B cell (primary cell): ENCODE data around the gene TMF1. TPM values are rescaled to one million over a fixed set of nuclear protein-coding genes. Genes with fewer than 3 reads are reported as not detected.

Experiments
- ATAC-seq: fragments of 200-7000 bp; cut with Tn5 transposase; one replicate; pipeline ENCODE4 v1.10.0; 2021; ENCODE audit warnings: low read depth, mild to moderate bottlenecking, moderate number of reproducible peaks, moderate library complexity
- CTCF ChIA-PET: fragments of 350-600 bp; sonication (Branson Sonifier 250); formaldehyde crosslinking; loops from one replicate; lab custom pipeline; 2021; ENCODE audit warnings: antibody characterized with exemption, inconsistent platforms; lab: Charles Lee
- POLR2A ChIA-PET: fragments of 350-600 bp; sonication (Branson Sonifier 250); formaldehyde crosslinking; loops from one replicate; lab custom pipeline; 2021; ENCODE audit warnings: antibody characterized with exemption; lab: Charles Lee
- DNase-seq: peaks from one replicate; pipeline ENCODE4 v3.0.0; 2013
- H2AFZ ChIP-seq: 2 replicates; pipeline ENCODE4 v1.6.1; 2012; ENCODE audit warnings: mild to moderate bottlenecking, low read depth, low read length; ENCODE audit not compliant: insufficient read depth, poor library complexity, severe bottlenecking
- H3K27ac ChIP-seq, 2 donors: 1 replicate in 1 of 2; 2 replicates in 1 of 2; pipeline ENCODE4 v1.5.1; 2012 to 2013; ENCODE audit warnings: low read length in 2 of 2, mild to moderate bottlenecking in 2 of 2, moderate library complexity in 1 of 2
- H3K27me3 ChIP-seq, 4 experiments: fragments of 200-600 bp in 1 of 4; sonication (generic) in 1 of 4; replicated peaks in 1 of 4; 1 replicate in 2 of 4; 2 replicates in 2 of 4; pipeline versions ENCODE4 v1.6.1 to v1.7.0; 2013 to 2016; ENCODE audit warnings: low read length in 3 of 4, mild to moderate bottlenecking in 2 of 4, mixed read lengths in 1 of 4, moderate library complexity in 1 of 4; ENCODE audit not compliant: insufficient read depth in 4 of 4, control insufficient read depth in 3 of 4; ENCODE audit errors: control extremely low read depth in 1 of 4
- H3K36me3 ChIP-seq, 2 experiments: replicated peaks in 1 of 2; 1 replicate in 1 of 2; 2 replicates in 1 of 2; pipeline versions ENCODE4 v1.6.1 to v1.7.1; 2013; ENCODE audit warnings: low read length in 1 of 2; ENCODE audit not compliant: insufficient read depth in 2 of 2, control insufficient read depth in 1 of 2; ENCODE audit errors: control extremely low read depth in 1 of 2, extremely low read depth in 1 of 2
- H3K4me1 ChIP-seq, 2 donors: fragments of 200-600 bp in 1 of 2; sonication (generic) in 1 of 2; 1 replicate in 1 of 2; 2 replicates in 1 of 2; pipeline versions ENCODE4 v1.5.1 to v1.6.1; 2013 to 2017; ENCODE audit warnings: low read length in 2 of 2; ENCODE audit not compliant: control insufficient read depth in 2 of 2, insufficient read depth in 2 of 2
- H3K4me2 ChIP-seq: replicated peaks from 2 replicates; pipeline ENCODE3; 2012; ENCODE audit warnings: mild to moderate bottlenecking, low read depth, low read length; ENCODE audit not compliant: poor library complexity, severe bottlenecking
- H3K4me3 ChIP-seq, 5 experiments: fragments of 200-600 bp in 1 of 5; sonication (generic) in 1 of 5; 1 replicate in 3 of 5; 2 replicates in 2 of 5; pipeline versions ENCODE4 v1.5.1 to v1.7.0; 2011 to 2016; ENCODE audit warnings: low read length in 4 of 5, mild to moderate bottlenecking in 4 of 5, low read depth in 2 of 5, control low read depth in 1 of 5, moderate library complexity in 1 of 5; ENCODE audit not compliant: insufficient read depth in 1 of 5; ENCODE audit errors: control extremely low read depth in 1 of 5, extremely low read depth in 1 of 5
- H3K79me2 ChIP-seq: fragments of 200-600 bp; sonication (generic); one replicate; pipeline ENCODE4 v1.6.0; 2016; ENCODE audit warnings: low read length; ENCODE audit not compliant: control insufficient read depth, insufficient read depth
- H3K9ac ChIP-seq: fragments of 200-600 bp; sonication (generic); 2 replicates; pipeline ENCODE4 v1.6.1; 2017; ENCODE audit warnings: mild to moderate bottlenecking, low read length, moderate library complexity
- H3K9me3 ChIP-seq, 3 donors: one replicate each; pipeline versions ENCODE4 v1.6.1 to v1.7.1; 2013; ENCODE audit warnings: low read length in 2 of 3; ENCODE audit not compliant: control insufficient read depth in 2 of 3, insufficient read depth in 1 of 3; ENCODE audit errors: control extremely low read depth in 1 of 3
- H4K20me1 ChIP-seq: 2 replicates; pipeline ENCODE4 v1.6.0; 2012; ENCODE audit warnings: mild to moderate bottlenecking, low read length; ENCODE audit not compliant: insufficient read depth, control insufficient read depth, poor library complexity, severe bottlenecking
- H3K27ac Mint-ChIP-seq: one replicate; pipeline ENCODE4 v1.8.0; 2021; ENCODE audit warnings: mixed read lengths
- H3K27me3 Mint-ChIP-seq: one replicate; pipeline ENCODE4 v1.8.0; 2021; ENCODE audit warnings: mixed read lengths
- H3K4me1 Mint-ChIP-seq: one replicate; pipeline ENCODE4 v1.8.0; 2021; ENCODE audit warnings: mixed read lengths
- H3K4me3 Mint-ChIP-seq: one replicate; pipeline ENCODE4 v1.8.0; 2021; ENCODE audit warnings: mixed read lengths
- H3K9me3 Mint-ChIP-seq: one replicate; pipeline ENCODE4 v1.8.0; 2022; ENCODE audit warnings: mixed read lengths; ENCODE audit not compliant: insufficient read depth
- CTCF ChIP-seq: fragments of 200-600 bp; IDR thresholded peaks from one replicate; pipeline ENCODE4 v1.8.0; 2022; ENCODE audit warnings: antibody characterized with exemption, mild to moderate bottlenecking
- EZH2 ChIP-seq: IDR thresholded peaks from 2 replicates; pipeline ENCODE4 v1.6.1; 2012; ENCODE audit warnings: borderline replicate concordance, low read depth, mild to moderate bottlenecking, moderate library complexity, low read length; ENCODE audit not compliant: insufficient read depth, poor library complexity, severe bottlenecking
- WGBS: methylation state at CpG from one replicate; pipeline ENCODE4 v1.1.5; 2013; ENCODE audit warnings: missing lambda C conversion rate; ENCODE audit not compliant: insufficient coverage; 5-methylcytosine and 5-hydroxymethylcytosine counted together
- intact Hi-C: fragments of 100-400 bp; cut with micrococcal nuclease; formaldehyde crosslinking; loops from one replicate; pipeline ENCODE4 v1.10.0; 2022
- polyA plus RNA-seq: library from polyadenylated mRNA; depleted of rRNA; stranded (reverse); fragments of >200 nt; gene quantifications from 2 replicates; pipeline ENCODE4 v1.2.3, GENCODE V29; 2012
- total RNA-seq, 2 donors: library from RNA; stranded (reverse); fragments of 120-200 nt in 1 of 2; gene quantifications; 1 replicate in 1 of 2; 2 replicates in 1 of 2; pipeline versions ENCODE4 v1.2.3 to v1.2.4, GENCODE V29; 2013 to 2022

Gene TMF1
- total and polyA plus RNA-seq, 2 donors (not counting 1 experiment from before 2014, with no cell fraction given): 6.8 to 65.1 TPM

GRCh38 chr3:68977486-68978167, 74.5 kb downstream of the TMF1 start:
- Histone ChIP-seq H3K9me3 (no peaks in the 10 kb centered on the region), H3K4me1 (no peaks in the 10 kb centered on the region), H3K27me3 (no peaks in the 10 kb centered on the region), H3K4me3 (no peak overlapping the region), H4K20me1 (no peaks in the 10 kb centered on the region), H3K9ac (no peak overlapping the region), H3K27ac (no peak overlapping the region), H2AFZ (no peak overlapping the region), H3K36me3 (peaks cover 1 to 9% of the 10 kb centered on the region in 2 experiments), H3K4me2 (no peak overlapping the region), H3K79me2 (no peaks in the 10 kb centered on the region)
- no peaks in the 10 kb centered on the region for H3K9me3 Mint-ChIP-seq
- no peak for TF ChIP-seq EZH2
- no peak for TF ChIP-seq CTCF
- POLR2A ChIA-PET: no interaction called here
- WGBS: 95% methylated on average over 3 of the region's 8 CpGs
- no peak for DNase-seq
- intact Hi-C loops: no loop called here
- no peak overlapping the region for H3K4me3 Mint-ChIP-seq
- ATAC-seq: no peak
- no peak overlapping the region for H3K27ac Mint-ChIP-seq
- CTCF ChIA-PET: no interaction called here
- no peaks in the 10 kb centered on the region for H3K27me3 Mint-ChIP-seq
- no peaks in the 10 kb centered on the region for H3K4me1 Mint-ChIP-seq

- WGBS: no CpG with 5 or more reads among the region's 5 CpGs
- Mint-ChIP-seq H3K4me3 (no peak overlapping the region), H3K27me3 (peaks cover 9% of the 10 kb centered on the region), H3K27ac (no peak overlapping the region), H3K9me3 (no peaks in the 10 kb centered on the region), H3K4me1 (no peaks in the 10 kb centered on the region)
- intact Hi-C loops: no loop called here
- no peaks in the 10 kb centered on the region for H4K20me1 ChIP-seq
- no peaks in the 10 kb centered on the region for H3K9me3 ChIP-seq
- ATAC-seq (no peak), DNase-seq (no peak)
- no peak overlapping the region for H3K4me2 ChIP-seq
- POLR2A ChIA-PET: no interaction called here
- CTCF ChIA-PET: no interaction called here
- no peak overlapping the region for H3K27ac ChIP-seq
- TF ChIP-seq EZH2 (no peak), CTCF (no peak)
- H3K36me3 ChIP-seq: peaks cover 0 to 2% of the 10 kb centered on the region in 2 experiments
- no peaks in the 10 kb centered on the region for H3K27me3 ChIP-seq
- no peak overlapping the region for H3K4me3 ChIP-seq
- no peak overlapping the region for H2AFZ ChIP-seq
- H3K4me1 ChIP-seq: no peaks in the 10 kb centered on the region
- no peaks in the 10 kb centered on the region for H3K79me2 ChIP-seq
- no peak overlapping the region for H3K9ac ChIP-seq
Observed at GRCh38 chr3:68974711-68975110, 77.4 kb downstream of the TMF1 start.
